ENCODE measurements around the gene MS4A10. TPM values are rescaled to one million over a fixed set of nuclear protein-coding genes. Genes with fewer than 3 reads are reported as not detected.

MS4A10 gene
- polyA plus RNA-seq, 3 donors = not detected

GRCh38 chr11:60764879-60765278 is 20.3 kb upstream of the MS4A10 start:
- Histone ChIP-seq H3K4me1 (ENCODE audit: control insufficient read depth in 1 of 2, insufficient read depth in 2 of 2, low read length in 2 of 2) (peaks cover 1 to 2% of the 10 kb centered on the region in 2 donors), H3K4me3 (replicated peaks in 1 of 3; ENCODE audit: low read depth in 2 of 3, low read length in 3 of 3) (no peak overlapping the region), H3K36me3 (replicated peaks in 1 of 2; ENCODE audit: control insufficient read depth in 1 of 2, insufficient read depth in 2 of 2, low read length in 2 of 2) (no peaks in the 10 kb centered on the region), H4K20me1 (ENCODE audit: insufficient read depth, low read length) (no peaks in the 10 kb centered on the region), H3K4me2 (replicated peaks; ENCODE audit: extremely low read depth, low read length, poor library complexity, severe bottlenecking) (no peak overlapping the region), H3K27me3 (ENCODE audit: control insufficient read depth in 2 of 2, insufficient read depth in 2 of 2, low read length in 2 of 2) (peaks cover 2% of the 10 kb centered on the region in 2 donors), H2AFZ (ENCODE audit: insufficient read depth, low read depth, low read length, poor library complexity, severe bottlenecking) (no peak overlapping the region), H3K9me3 (replicated peaks in 1 of 2; ENCODE audit: control insufficient read depth in 1 of 2, insufficient read depth in 1 of 2, low read length in 2 of 2) (no peaks in the 10 kb centered on the region), H3K27ac (ENCODE audit: low read depth in 1 of 2, low read length in 2 of 2) (no peak overlapping the region), H3K79me2 (ENCODE audit: insufficient read depth, low read length) (no peaks in the 10 kb centered on the region), H3K9ac (ENCODE audit: insufficient read depth, low read length, poor library complexity, severe bottlenecking) (no peak overlapping the region)
- WGBS (ENCODE audit: insufficient coverage) = no CpG with 5 or more reads among the region's 1 CpG
- Mint-ChIP-seq H3K4me3 (no peak overlapping the region), H3K36me3 (no peaks in the 10 kb centered on the region), H3K9me3 (peaks cover 0 to 8% (median 0%) of the 10 kb centered on the region in 7 donors), H3K27me3 (ENCODE audit: low read depth in 3 of 3) (peaks cover 4 to 29% (median 6%) of the 10 kb centered on the region in 3 donors), H3K4me1 (peaks cover 7% of the 10 kb centered on the region), H3K27ac (no peak overlapping the region)
- no peak for DNase-seq
- intact Hi-C loops (cut with micrococcal nuclease) = no loop called here
- TF ChIP-seq CTCF (IDR thresholded peaks at IDR 0.05) = no peak

DNA sequence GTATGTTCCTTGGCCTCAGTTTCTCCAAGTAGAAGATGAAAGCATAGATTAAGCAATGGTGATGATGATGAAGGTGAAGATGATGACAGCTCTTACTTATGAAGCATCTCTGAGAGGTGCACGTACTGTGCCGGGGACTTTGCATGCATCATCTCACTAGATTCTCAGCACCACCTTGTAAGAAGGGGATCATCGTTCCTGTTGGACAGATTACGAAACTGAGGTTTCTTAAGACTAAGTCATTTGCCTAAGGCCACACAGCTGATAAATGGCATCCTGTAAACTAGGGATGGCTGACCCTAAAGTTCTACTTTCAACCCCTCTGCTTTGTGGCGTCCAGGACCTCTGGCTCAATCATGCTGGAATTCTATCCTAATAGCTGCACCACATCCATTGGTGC is 19.8 kb upstream of the MS4A10 start:
- WGBS (ENCODE audit: insufficient coverage) = 24% methylated on average over 3 of the region's 5 CpGs
- Histone ChIP-seq H3K9ac (ENCODE audit: insufficient read depth, low read length, poor library complexity, severe bottlenecking) (no peak overlapping the region), H3K4me1 (ENCODE audit: control insufficient read depth in 1 of 2, insufficient read depth in 2 of 2, low read length in 2 of 2) (no peaks in the 10 kb centered on the region), H4K20me1 (ENCODE audit: insufficient read depth, low read length) (no peaks in the 10 kb centered on the region), H3K9me3 (replicated peaks in 1 of 2; ENCODE audit: control insufficient read depth in 1 of 2, insufficient read depth in 1 of 2, low read length in 2 of 2) (no peaks in the 10 kb centered on the region), H3K36me3 (replicated peaks in 1 of 2; ENCODE audit: control insufficient read depth in 1 of 2, insufficient read depth in 2 of 2, low read length in 2 of 2) (no peaks in the 10 kb centered on the region), H3K79me2 (ENCODE audit: insufficient read depth, low read length) (no peaks in the 10 kb centered on the region), H3K4me2 (replicated peaks; ENCODE audit: extremely low read depth, low read length, poor library complexity, severe bottlenecking) (no peak overlapping the region), H3K27ac (ENCODE audit: low read depth in 1 of 2, low read length in 2 of 2) (no peak overlapping the region), H3K4me3 (replicated peaks in 1 of 3; ENCODE audit: low read depth in 2 of 3, low read length in 3 of 3) (no peak overlapping the region), H3K27me3 (ENCODE audit: control insufficient read depth in 2 of 2, insufficient read depth in 2 of 2, low read length in 2 of 2) (no peaks in the 10 kb centered on the region), H2AFZ (ENCODE audit: insufficient read depth, low read depth, low read length, poor library complexity, severe bottlenecking) (no peak overlapping the region)
- H3K9me3 Mint-ChIP-seq = peaks cover 0 to 8% (median 0%) of the 10 kb centered on the region in 7 donors
- H3K36me3 Mint-ChIP-seq = no peaks in the 10 kb centered on the region
- no peak for DNase-seq
- no peak for TF ChIP-seq CTCF (IDR thresholded peaks at IDR 0.05)
- intact Hi-C loops (cut with micrococcal nuclease) = no loop called here
- no peak overlapping the region for H3K27ac Mint-ChIP-seq
- peaks cover 4 to 26% (median 5%) of the 10 kb centered on the region in 3 donors for H3K27me3 Mint-ChIP-seq (ENCODE audit: low read depth in 3 of 3)
- peaks cover 3% of the 10 kb centered on the region for H3K4me1 Mint-ChIP-seq
- no peak overlapping the region for H3K4me3 Mint-ChIP-seq

All from CD14-positive monocyte (primary cell).